Activated CD8-positive, alpha-beta T cell treated with anti-CD3 and anti-CD28 coated beads for 36 hours (primary cell): ENCODE results near the gene SERGEF. TPM values are rescaled to one million over a fixed set of nuclear protein-coding genes. Genes with fewer than 3 reads are reported as not detected.

Source experiments
- ATAC-seq: fragments of 200-7000 bp; cut with Tn5 transposase; one replicate; pipeline ENCODE4 v1.10.0; 2021; ENCODE audit warnings: mild to moderate bottlenecking, moderate library complexity
- CTCF ChIA-PET: fragments of 350-600 bp; sonication (Branson Sonifier 250); formaldehyde crosslinking; loops from one replicate; lab custom pipeline; 2021; ENCODE audit warnings: antibody characterized with exemption; lab: Charles Lee
- POLR2A ChIA-PET: fragments of 350-600 bp; sonication (Branson Sonifier 250); formaldehyde crosslinking; loops from one replicate; lab custom pipeline; 2021; ENCODE audit warnings: antibody characterized with exemption; lab: Charles Lee
- DNase-seq: peaks from one replicate; pipeline ENCODE4 v3.0.0-alpha.2; 2020
- H3K27ac Mint-ChIP-seq: one replicate; pipeline ENCODE4 v1.8.0; 2021; ENCODE audit warnings: mild to moderate bottlenecking, mixed read lengths
- H3K27me3 Mint-ChIP-seq: one replicate; pipeline ENCODE4 v1.8.0; 2021; ENCODE audit warnings: mixed read lengths
- H3K36me3 Mint-ChIP-seq: one replicate; pipeline ENCODE4 v1.8.0; 2021; ENCODE audit warnings: low read depth, mixed read lengths
- H3K4me1 Mint-ChIP-seq: one replicate; pipeline ENCODE4 v1.8.0; 2021; ENCODE audit warnings: low read depth, mixed read lengths
- H3K4me3 Mint-ChIP-seq: one replicate; pipeline ENCODE4 v1.8.0; 2021; ENCODE audit warnings: mild to moderate bottlenecking, moderate library complexity, mixed read lengths
- H3K9me3 Mint-ChIP-seq: one replicate; pipeline ENCODE4 v1.8.0; 2021; ENCODE audit warnings: mixed read lengths
- CTCF ChIP-seq: fragments of 200-600 bp; IDR thresholded peaks from one replicate; pipeline ENCODE4 v1.8.0; 2022; ENCODE audit warnings: antibody characterized with exemption, mild to moderate bottlenecking
- intact Hi-C: fragments of 100-400 bp; cut with micrococcal nuclease; formaldehyde crosslinking; loops from one replicate; pipeline ENCODE4 v1.10.0; 2022
- total RNA-seq, 2 experiments: library from RNA; stranded (reverse); gene quantifications; one replicate each; pipeline ENCODE4 v1.2.3, GENCODE V29; 2021

The SERGEF gene
- total RNA-seq, 2 experiments from 2014 or later, result 56.2 to 64.4 TPM

DNA sequence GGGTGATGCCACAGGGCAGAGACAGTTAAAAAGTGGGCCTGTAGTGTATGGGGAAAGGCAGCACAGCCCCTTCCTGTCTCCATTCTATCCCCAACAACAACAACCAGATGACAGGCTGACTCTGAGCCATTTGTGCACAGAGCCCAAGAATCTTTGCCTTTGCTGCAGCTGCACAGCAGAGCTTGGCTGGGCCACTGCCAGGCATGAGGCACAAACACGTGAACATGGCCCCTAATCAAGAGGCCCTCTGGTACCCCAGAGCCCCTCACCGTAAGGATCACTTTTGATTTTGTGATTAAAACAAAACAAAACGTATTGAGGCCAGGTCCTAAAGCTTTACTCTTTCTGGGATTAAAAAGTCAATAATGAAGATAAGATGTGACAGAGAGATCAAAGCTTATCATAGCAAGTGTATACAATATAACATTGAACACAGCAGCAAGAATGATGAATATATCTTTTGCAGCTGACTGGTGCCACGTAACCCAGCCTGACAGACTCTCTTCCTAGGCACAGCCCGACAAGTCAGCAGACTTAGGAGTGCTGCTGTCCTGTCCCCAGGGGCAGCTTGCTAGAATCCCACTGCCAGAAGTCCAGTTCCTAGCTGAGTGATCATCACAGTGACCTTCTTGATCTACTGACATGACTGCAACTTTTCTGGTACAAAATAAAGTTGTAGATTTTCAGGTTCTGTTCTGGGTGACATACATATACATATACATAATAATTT, 117.8 kb downstream of the SERGEF start:
- DNase-seq (no peak), ATAC-seq (no peak)
- no peak overlapping the region for H3K4me3 Mint-ChIP-seq
- intact Hi-C loops, result no loop called here
- TF ChIP-seq CTCF, result no peak
- H3K27me3 Mint-ChIP-seq, result no peaks in the 10 kb centered on the region
- H3K4me1 Mint-ChIP-seq, result no peaks in the 10 kb centered on the region
- CTCF ChIA-PET, result interaction anchor here (1.3 kb wide), 1 partner anchor 21 kb away, joined by 5 read pairs; no protein-coding TSS in a partner anchor
- no peaks in the 10 kb centered on the region for H3K9me3 Mint-ChIP-seq
- POLR2A ChIA-PET, result no interaction called here
- H3K36me3 Mint-ChIP-seq, result peaks cover 8% of the 10 kb centered on the region
- no peak overlapping the region for H3K27ac Mint-ChIP-seq

GRCh38 chr11:17892409-17892808, 120.4 kb downstream of the SERGEF start:
- no peak for DNase-seq
- Mint-ChIP-seq H3K27ac (no peak overlapping the region), H3K4me1 (no peaks in the 10 kb centered on the region), H3K36me3 (peaks cover 8% of the 10 kb centered on the region), H3K9me3 (no peaks in the 10 kb centered on the region), H3K27me3 (no peaks in the 10 kb centered on the region), H3K4me3 (no peak overlapping the region)
- ChIA-PET POLR2A (no interaction called here), CTCF (no interaction called here)
- no peak for TF ChIP-seq CTCF
- ATAC-seq, result no peak
- intact Hi-C loops, result no loop called here

DNA sequence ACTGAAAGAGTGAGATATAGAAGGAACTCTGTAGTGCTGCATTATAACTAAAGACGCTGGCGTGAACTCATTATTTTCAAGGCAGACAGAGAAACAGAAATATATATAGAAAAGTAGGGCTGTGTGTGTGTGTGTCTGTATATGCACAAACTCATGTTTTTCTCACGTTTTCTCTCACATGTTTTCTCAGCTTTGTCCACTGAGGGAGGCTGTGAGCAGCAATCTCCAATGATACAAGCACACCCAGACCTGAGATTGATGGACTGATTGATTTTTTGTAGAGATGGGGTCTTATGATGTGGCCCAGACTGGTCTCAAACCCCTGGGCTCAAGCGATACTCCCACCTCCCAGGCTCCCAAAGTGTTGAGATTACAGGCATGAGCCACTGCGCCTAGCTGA, 122.5 kb downstream of the SERGEF start:
- H3K27me3 Mint-ChIP-seq, result no peaks in the 10 kb centered on the region
- peaks cover 8% of the 10 kb centered on the region for H3K36me3 Mint-ChIP-seq
- CTCF ChIA-PET, result no interaction called here

GRCh38 chr11:17887779-17888178, 125.1 kb downstream of the SERGEF start:
- H3K27ac Mint-ChIP-seq, result no peak overlapping the region
- no peaks in the 10 kb centered on the region for H3K9me3 Mint-ChIP-seq
- no peak overlapping the region for H3K4me3 Mint-ChIP-seq
- DNase-seq (no peak), ATAC-seq (no peak)
- TF ChIP-seq CTCF, result no peak
- no peaks in the 10 kb centered on the region for H3K27me3 Mint-ChIP-seq
- intact Hi-C loops, result no loop called here
- H3K4me1 Mint-ChIP-seq, result no peaks in the 10 kb centered on the region
- CTCF ChIA-PET, result no interaction called here
- H3K36me3 Mint-ChIP-seq, result peaks cover 6% of the 10 kb centered on the region
- POLR2A ChIA-PET, result no interaction called here

More for the DNA sequence above, 122.5 kb downstream of the SERGEF start:
- H3K4me3 Mint-ChIP-seq, result no peak overlapping the region
- ATAC-seq, result no peak
- no peak for TF ChIP-seq CTCF
- H3K27ac Mint-ChIP-seq, result no peak overlapping the region
- POLR2A ChIA-PET, result no interaction called here
- no peaks in the 10 kb centered on the region for H3K9me3 Mint-ChIP-seq
- intact Hi-C loops, result no loop called here
- no peak for DNase-seq
- no peaks in the 10 kb centered on the region for H3K4me1 Mint-ChIP-seq

DNA sequence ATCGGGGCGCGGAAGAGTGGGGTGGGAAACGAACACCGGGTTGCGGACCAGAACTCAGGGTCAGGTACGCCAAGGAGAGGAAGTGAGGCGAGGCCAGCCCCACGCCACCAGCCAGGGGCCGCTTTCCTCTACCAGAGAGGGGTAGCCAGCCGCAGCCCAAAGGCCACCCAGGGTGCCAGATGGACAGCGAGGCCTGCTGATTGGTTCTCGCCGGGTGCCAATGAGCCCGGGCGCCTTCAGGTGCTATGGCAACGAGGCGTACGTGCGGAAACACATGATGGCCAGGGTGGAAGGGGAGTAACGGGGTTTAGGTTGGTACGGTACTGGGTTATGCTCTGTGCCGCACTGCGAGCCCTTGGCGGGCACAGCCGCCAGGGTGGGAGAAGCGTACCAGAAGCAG, 128.9 kb downstream of the SERGEF start:
- no peak overlapping the region for H3K4me3 Mint-ChIP-seq
- no peaks in the 10 kb centered on the region for H3K9me3 Mint-ChIP-seq
- no peaks in the 10 kb centered on the region for H3K36me3 Mint-ChIP-seq
- POLR2A ChIA-PET, result interaction anchor here (1.5 kb wide), 1 partner anchor 53 kb away, joined by 3 read pairs; no protein-coding TSS in a partner anchor
- ATAC-seq, result no peak
- no peak for TF ChIP-seq CTCF
- H3K27me3 Mint-ChIP-seq, result no peaks in the 10 kb centered on the region
- CTCF ChIA-PET, result interaction anchor here (0.9 to 2.6 kb wide), 2 partner anchors 19 to 153 kb away, joined by 3 to 7 read pairs; no protein-coding TSS in a partner anchor
- intact Hi-C loops, result no loop called here
- no peak overlapping the region for H3K27ac Mint-ChIP-seq
- DNase-seq, result no peak
- H3K4me1 Mint-ChIP-seq, result no peaks in the 10 kb centered on the region
